ENCODE results near the gene TRIP13.
"Not testable (repeated sequence)": the region's sequence is repeated elsewhere in the genome, so short reads cannot be mapped to it uniquely, and the experiment has no call there.

Gene TRIP13

GRCh38 chr5:875931-876330 is 16.8 kb upstream of the TRIP13 start:
- no peak for DNase-seq

GRCh38 chr5:876398-877365 is 16.0 kb upstream of the TRIP13 start:
- no peak for DNase-seq

GRCh38 chr5:878125-878524 is 14.6 kb upstream of the TRIP13 start:
- no peak for DNase-seq

- not testable (repeated sequence) for DNase-seq
Observed at GRCh38 chr5:878677-879076, 14.0 kb upstream of the TRIP13 start.

GRCh38 chr5:880816-881550 is 11.7 kb upstream of the TRIP13 start:
- no peak for DNase-seq

DNA sequence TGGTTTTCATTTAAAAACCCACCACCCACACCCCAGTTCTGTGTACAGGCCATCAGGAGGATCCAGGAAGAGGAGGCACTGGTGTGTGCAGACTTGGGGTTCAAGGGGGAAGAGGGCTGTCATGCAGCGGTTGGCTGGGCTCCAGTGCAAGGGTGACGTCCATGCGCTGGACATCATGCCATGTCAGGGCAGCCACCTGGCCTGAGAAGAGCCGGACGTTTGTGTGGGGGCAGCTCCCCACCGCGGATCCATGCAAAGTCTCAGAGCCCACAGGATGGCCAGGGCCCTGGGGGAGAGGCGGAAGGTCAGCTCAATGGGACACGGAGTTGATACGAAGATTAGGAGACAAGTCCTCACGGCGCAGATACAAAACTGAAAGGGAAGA is 11.1 kb upstream of the TRIP13 start:
- no peak for DNase-seq

GRCh38 chr5:882253-883183 is 10.2 kb upstream of the TRIP13 start:
- no peak for DNase-seq

- DNase-seq, result no peak
Observed at GRCh38 chr5:883475-884181, 9.1 kb upstream of the TRIP13 start.

DNA sequence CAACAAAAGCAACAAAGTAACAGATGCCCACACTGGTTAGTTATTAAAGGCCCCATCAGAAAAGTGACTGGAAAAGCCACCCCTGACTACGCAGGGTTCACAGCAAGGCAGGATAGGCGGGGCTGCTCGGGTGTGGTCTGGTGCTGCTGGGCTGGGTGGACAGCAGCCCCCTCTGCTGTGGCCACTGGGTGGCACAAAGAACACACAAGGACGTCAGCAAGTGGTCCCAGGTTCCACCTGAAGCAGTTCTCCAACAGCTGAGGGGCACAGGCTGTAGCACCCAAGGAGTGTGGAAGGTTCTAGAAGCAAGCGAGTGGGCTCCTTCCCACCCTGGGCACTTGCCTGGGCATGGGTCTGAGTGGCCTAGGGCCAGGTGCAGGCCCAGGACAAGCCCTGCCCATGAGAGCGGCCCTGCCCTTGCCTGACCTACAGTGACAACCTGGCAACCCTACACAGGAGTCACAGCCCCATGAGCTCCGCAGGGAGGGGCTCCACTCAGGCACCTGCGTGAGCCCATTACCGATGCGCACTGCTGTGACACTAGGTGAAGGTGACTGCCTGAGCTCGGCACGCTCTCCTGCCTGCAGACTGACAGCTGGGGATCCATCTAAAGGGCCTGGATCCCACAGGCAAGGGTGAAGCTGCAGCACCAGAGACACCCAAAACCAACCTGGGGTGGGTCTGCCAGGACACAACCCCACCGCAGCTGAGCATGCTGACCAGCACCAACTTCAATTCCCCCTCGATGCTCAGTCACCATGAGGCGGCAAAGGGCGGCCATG is 8.1 kb upstream of the TRIP13 start:
- DNase-seq, result no peak

DNA sequence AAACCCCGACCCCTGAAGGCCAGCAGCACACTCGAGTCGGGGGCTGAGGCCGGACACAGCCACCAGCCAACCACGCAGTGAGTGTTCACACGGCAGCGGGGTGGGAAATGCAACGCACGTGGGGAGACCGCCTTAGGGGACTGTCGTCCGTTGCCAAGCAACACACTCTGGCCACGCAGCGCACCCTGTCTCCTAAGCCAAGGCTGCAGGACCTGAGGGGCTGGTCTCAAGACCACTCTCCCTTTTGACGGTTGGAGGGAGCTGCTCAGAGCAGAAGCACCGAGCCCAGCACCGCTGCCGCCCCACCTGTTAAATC is 7.6 kb upstream of the TRIP13 start:
- DNase-seq, result no peak

GRCh38 chr5:885529-885928 is 7.2 kb upstream of the TRIP13 start:
- DNase-seq, result no peak

GRCh38 chr5:886036-886435 is 6.6 kb upstream of the TRIP13 start:
- no peak for DNase-seq

GRCh38 chr5:886716-887325 is 5.9 kb upstream of the TRIP13 start:
- no peak for DNase-seq

DNA sequence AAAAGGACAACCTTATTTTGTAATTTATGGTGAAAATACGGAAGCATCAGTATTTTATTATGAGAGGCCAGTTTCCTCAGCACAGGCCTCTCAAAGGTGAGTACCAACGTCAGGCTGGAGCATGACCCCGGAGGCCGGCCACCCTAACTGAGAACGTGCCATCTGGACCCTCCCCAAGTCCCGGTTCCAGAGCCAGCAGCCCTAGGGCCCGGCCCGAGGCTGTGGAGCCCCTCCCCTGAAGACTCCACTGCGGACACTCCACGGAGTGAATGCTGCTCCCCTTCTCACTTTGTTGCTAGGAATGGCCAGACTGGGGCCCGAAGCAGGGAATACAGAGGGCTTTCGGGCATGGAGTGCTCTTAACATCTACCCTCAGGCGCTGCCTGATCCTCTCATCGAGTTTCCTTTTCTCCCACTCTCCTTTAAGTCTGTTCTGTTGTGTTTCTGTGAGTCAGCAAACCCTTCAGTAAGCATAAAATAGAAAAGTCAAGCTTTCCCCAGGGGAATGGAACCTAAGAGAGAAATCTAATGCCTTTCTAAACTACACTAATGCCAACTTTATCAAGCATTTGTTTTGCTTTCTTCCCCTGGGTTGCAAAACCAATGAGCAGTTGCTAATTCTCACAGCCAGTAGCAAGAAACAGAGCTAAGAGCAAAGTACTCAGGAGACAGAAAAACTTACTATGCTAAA is 4.6 kb upstream of the TRIP13 start:
- no peak for DNase-seq

GRCh38 chr5:888638-889035 is 4.0 kb upstream of the TRIP13 start:
- no peak for DNase-seq

DNA sequence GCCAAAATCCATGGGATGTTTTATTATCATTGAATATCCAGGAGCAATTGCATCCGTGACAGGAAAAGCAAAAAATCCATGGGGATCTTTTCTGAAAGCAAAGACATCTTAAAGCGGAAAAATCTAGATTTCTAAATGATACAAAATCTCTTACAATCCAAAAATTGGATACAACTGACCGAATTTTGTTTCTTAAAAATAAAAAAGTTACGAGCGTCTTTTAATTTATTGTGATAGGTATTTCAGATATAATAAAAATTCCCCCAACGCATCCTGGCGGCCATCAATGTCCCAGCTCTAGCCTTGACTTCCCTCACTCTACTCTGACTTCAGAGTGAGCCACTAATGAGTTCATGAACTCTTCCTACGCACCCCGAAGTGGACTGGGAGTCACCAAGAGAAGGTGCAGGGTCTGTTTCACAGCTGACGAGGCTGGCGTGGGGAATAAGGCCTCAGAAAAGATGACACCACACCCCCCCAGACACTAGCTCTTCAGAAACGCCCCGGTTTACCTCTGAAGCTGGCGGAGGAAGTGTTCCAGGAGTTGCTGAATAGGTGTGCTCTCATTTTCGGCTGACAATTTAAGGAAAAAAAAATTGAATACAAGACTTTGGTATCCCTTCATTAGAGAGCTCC is 3.5 kb upstream of the TRIP13 start:
- no peak for DNase-seq

DNA sequence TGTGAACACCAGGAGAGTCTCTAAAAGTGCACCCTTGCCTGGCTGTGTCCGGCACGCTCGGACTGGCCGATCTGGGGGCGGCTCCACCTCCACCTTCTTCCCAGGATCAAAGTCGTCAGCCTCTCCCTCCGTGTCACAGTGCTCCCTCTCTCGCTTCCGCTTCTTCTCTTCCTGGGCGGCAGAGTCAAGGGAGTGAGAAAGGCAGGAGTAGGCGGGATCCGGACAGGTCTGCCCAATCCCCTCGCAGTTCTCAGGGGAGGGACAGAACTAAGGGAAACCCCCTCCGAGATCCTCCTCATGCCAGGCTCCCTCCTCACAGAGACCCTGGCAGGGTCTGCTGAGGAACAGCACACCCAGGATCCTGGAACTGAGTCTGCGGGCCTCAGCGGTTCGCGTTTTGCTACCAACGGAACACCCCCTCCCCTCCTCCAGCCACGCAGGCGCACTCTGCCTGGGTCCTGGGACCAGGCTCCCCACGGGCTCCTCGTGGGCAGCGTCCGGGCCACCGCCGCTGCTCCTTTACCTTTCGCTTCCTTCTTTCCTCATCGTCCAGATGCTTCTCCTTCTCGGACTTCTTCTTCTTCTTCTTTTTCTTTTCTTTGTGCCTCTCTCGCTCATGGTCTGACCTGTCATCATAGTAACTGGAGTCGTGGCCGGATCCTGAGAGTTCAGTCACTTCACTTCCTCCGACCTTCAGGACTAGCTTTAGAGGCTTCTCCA is 1.4 kb upstream of the TRIP13 start:
- DNase-seq, result no peak

DNA sequence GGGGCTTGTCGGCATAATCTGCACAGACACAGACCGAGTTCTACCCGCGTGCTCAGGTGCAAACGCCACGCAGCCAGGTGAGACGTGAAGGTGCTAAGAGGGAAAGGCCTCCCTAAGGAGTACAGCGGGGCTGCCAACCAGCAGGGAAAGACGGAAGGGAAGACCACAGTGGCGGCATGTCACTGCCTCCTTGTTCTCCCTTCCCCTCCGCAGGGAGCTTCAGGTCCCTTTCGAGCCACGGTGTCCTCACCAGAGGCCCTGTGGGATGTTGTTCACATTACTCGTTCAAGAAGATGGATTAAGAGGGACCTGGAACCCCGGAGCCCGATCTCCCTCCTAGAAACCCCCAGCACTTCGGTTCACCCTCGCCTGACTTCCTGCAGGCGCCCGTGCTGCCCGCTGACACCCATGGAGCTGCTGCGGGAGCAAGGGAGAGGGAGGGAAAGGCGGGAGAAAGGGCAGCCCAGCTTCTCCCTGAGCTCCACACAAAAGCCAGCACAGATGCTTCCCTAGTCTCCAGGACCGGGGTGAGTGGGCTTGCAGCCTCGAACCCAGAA is 769 bp upstream of the TRIP13 start:
- DNase-seq, result peak; percentile 6

DNA sequence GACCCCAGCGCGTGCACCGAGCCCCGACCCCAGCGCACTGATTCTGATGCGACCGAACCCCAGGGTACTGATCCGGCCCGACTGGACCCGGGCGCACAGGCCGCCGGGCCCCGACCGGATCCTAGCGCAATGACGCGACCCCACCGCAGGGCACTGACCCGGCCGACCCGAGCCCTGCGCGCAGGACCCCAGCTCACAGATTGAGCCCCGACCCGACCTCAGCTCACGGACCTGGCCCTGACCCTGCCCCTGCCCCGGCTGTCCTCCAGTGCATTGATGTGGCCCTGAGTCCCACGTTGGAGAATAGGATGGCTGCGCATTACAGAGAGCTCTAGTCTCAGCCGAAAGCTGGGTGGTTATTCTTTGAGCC is 438 bp downstream of the TRIP13 start:
- DNase-seq, result no peak
